PC-3 (cell line): ENCODE measurements around the gene DNAJC5.

Experiments used
- EZH2 ChIP-seq: fragments of 300-600 bp; sonication (generic); IDR thresholded peaks from one replicate; pipeline ENCODE4 v1.6.1; 2017; ENCODE audit warnings: antibody characterized with exemption, mild to moderate bottlenecking, low read length; ENCODE audit not compliant: unreplicated experiment
- EZH2phosphoT487 ChIP-seq: fragments of 300-600 bp; sonication (generic); IDR thresholded peaks from 2 replicates; pipeline ENCODE4 v1.6.1; 2018; ENCODE audit warnings: mild to moderate bottlenecking, antibody characterized with exemption, low read length, borderline replicate concordance
- TF ChIP-seq, protein P1 (sequence below): fragments of 300-600 bp; sonication (generic); conservative IDR thresholded peaks from 2 replicates; pipeline ENCODE4 v1.5.1; 2017; ENCODE audit warnings: antibody characterized with exemption, low read depth, mild to moderate bottlenecking, low read length

DNA sequence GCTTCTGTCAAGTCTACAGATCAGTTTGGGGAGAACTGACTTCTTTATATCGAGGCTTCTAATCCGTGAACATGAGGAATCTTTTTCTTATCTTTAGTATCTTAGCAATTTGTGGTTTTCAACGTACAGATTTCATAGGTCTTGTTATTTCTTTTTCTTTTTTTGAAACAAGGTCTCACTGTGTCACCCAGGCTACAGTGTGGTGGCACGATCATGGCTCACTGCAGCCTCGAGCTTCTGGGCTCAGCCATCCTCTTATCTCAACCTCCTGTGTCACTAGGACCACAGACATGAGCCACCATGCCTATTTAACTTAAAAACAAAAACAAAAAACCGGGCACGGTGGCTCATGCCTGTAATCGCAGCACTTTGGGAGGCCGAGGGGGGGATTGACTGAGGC lies 29.3 kb downstream of the DNAJC5 start:
- TF ChIP-seq, protein P1, sequence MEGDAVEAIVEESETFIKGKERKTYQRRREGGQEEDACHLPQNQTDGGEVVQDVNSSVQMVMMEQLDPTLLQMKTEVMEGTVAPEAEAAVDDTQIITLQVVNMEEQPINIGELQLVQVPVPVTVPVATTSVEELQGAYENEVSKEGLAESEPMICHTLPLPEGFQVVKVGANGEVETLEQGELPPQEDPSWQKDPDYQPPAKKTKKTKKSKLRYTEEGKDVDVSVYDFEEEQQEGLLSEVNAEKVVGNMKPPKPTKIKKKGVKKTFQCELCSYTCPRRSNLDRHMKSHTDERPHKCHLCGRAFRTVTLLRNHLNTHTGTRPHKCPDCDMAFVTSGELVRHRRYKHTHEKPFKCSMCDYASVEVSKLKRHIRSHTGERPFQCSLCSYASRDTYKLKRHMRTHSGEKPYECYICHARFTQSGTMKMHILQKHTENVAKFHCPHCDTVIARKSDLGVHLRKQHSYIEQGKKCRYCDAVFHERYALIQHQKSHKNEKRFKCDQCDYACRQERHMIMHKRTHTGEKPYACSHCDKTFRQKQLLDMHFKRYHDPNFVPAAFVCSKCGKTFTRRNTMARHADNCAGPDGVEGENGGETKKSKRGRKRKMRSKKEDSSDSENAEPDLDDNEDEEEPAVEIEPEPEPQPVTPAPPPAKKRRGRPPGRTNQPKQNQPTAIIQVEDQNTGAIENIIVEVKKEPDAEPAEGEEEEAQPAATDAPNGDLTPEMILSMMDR, result no peak
- TF ChIP-seq EZH2 (no peak), EZH2phosphoT487 (no peak)
